ENCODE results near the gene C17orf107.
"Not testable (repeated sequence)": the region's sequence is repeated elsewhere in the genome, so short reads cannot be mapped to it uniquely, and the experiment has no call there.

DNA sequence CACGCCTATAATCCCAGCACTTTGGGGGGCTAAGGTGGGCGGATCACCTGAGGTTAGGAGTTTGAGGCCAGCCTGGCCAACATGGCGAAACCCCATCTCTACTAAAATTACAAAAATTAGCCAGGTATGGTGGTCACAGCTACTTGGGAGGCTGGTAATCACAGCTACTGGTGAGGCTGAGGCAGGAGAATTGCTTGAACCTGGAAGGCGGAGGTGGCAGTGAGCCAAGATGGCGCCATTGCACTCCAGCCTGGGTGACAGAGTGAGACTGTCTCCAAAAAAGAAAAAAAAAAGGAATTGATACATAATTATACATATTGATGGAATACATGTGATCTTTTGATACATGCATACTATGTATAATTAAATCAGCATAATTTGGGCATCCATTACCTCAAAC is 31.8 kb upstream of the C17orf107 start:
- TF ChIP-seq POLR2A (IDR thresholded peaks at IDR 0.05; ENCODE audit: borderline replicate concordance, extremely low read depth, insufficient read depth, insufficient read length); SRF (IDR thresholded peaks at IDR 0.05; ENCODE audit: low read depth); SIN3A (IDR thresholded peaks at IDR 0.05; ENCODE audit: low read depth): not testable (repeated sequence)
- TF ChIP-seq, protein P1, sequence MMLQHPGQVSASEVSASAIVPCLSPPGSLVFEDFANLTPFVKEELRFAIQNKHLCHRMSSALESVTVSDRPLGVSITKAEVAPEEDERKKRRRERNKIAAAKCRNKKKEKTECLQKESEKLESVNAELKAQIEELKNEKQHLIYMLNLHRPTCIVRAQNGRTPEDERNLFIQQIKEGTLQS (IDR thresholded peaks at IDR 0.05) = not testable (repeated sequence)
